Measurements from ENCODE around the gene INPP5A. TPM values are rescaled to one million over a fixed set of nuclear protein-coding genes. Genes with fewer than 3 reads are reported as not detected.

The INPP5A gene
- total RNA-seq, 1 experiment from 2014 or later, result 16.6 TPM

DNA sequence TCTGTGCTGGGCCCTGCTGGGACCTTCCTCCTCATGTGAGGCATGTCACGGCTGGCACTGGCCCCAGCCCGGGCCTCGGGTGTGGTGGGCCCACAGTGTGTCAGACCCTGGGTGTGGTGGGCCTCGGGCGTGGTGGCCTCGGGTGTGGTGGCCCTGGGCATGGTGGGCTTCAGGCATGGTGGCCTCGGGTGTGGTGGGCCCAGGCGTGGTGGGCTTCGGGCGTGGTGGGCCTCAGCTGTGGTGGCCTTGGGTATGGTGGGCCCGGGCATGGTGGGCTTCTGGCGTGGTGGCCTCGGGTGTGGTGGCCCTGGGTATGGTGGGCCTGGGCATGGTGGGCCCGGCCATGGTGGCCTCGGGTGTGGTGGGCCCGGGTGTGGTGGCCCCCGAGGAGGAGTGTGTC lies 207.9 kb downstream of the INPP5A start:
- Mint-ChIP-seq H3K4me3 (ENCODE audit: low read depth, unreplicated experiment) (no peak overlapping the region), H3K27ac (ENCODE audit: unreplicated experiment) (no peak overlapping the region), H3K27me3 (ENCODE audit: unreplicated experiment) (no peaks in the 10 kb centered on the region), H3K9me3 (ENCODE audit: low read depth, unreplicated experiment) (no peaks in the 10 kb centered on the region), H3K4me1 (ENCODE audit: low read depth, unreplicated experiment) (no peaks in the 10 kb centered on the region), H3K36me3 (ENCODE audit: insufficient read depth, unreplicated experiment) (no peaks in the 10 kb centered on the region)
- no peak for DNase-seq
- CTCF ChIA-PET, result interaction anchor here (0.7 kb wide), 1 partner anchor 304 kb away, joined by 6 read pairs; no protein-coding TSS in a partner anchor
- TF ChIP-seq, protein P1, sequence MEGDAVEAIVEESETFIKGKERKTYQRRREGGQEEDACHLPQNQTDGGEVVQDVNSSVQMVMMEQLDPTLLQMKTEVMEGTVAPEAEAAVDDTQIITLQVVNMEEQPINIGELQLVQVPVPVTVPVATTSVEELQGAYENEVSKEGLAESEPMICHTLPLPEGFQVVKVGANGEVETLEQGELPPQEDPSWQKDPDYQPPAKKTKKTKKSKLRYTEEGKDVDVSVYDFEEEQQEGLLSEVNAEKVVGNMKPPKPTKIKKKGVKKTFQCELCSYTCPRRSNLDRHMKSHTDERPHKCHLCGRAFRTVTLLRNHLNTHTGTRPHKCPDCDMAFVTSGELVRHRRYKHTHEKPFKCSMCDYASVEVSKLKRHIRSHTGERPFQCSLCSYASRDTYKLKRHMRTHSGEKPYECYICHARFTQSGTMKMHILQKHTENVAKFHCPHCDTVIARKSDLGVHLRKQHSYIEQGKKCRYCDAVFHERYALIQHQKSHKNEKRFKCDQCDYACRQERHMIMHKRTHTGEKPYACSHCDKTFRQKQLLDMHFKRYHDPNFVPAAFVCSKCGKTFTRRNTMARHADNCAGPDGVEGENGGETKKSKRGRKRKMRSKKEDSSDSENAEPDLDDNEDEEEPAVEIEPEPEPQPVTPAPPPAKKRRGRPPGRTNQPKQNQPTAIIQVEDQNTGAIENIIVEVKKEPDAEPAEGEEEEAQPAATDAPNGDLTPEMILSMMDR (IDR thresholded peaks at IDR 0.05; ENCODE audit: unreplicated experiment), result no peak
- intact Hi-C loops (cut with micrococcal nuclease; ENCODE audit: unreplicated experiment), result no loop called here
- no TSS peak for BruUV-seq (replicated peaks)

DNA sequence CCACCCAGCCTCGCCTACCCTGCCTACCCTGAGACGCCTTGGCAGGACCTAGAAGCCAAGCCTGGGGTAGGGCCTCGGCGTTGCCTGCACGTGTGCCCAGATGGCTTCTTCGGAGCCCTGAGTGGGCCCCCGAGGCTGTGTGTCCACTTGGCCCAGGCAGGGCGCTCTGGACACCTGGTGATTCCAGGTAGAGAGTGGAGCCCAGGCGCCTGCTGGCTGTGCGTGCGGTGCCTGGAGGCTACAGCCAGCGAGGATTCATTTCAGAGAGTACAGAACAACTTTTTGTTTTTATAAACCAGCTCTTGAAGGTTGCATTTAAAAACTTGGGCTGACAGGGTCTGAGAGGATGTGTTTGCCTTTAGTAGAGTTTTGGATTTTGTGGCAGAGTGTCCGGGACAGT lies 208.4 kb downstream of the INPP5A start:
- no peaks in the 10 kb centered on the region for H3K9me3 Mint-ChIP-seq (ENCODE audit: low read depth, unreplicated experiment)
- H3K4me3 Mint-ChIP-seq (ENCODE audit: low read depth, unreplicated experiment), result no peak overlapping the region

DNA sequence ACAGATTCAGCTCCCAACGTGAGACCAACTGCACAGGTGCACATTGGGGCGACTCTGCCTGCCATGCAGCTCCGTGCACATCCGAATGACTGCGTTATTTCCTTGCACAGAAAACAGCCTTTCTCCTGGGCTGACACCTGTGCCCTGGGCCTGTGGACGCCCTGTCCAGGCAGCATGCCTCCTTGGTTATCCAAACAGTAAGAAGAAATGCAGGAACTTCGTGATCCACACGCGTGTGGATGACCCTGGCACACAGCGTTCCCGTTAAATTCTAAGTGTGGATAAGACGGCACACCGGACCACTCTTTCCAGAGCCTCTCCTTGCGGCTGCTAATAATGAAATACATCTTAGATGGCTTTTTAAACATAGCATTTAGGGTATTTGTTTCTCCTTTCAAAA lies 208.8 kb downstream of the INPP5A start:
- no peaks in the 10 kb centered on the region for H3K27me3 Mint-ChIP-seq (ENCODE audit: unreplicated experiment)
- H3K36me3 Mint-ChIP-seq (ENCODE audit: insufficient read depth, unreplicated experiment), result no peaks in the 10 kb centered on the region
- no peaks in the 10 kb centered on the region for H3K4me1 Mint-ChIP-seq (ENCODE audit: low read depth, unreplicated experiment)
- no TSS peak for BruUV-seq (replicated peaks)
- no peaks in the 10 kb centered on the region for H3K9me3 Mint-ChIP-seq (ENCODE audit: low read depth, unreplicated experiment)
- intact Hi-C loops (cut with micrococcal nuclease; ENCODE audit: unreplicated experiment), result no loop called here
- no peak overlapping the region for H3K4me3 Mint-ChIP-seq (ENCODE audit: low read depth, unreplicated experiment)
- TF ChIP-seq, protein P1 (IDR thresholded peaks at IDR 0.05; ENCODE audit: unreplicated experiment), result no peak
- DNase-seq, result no peak
- CTCF ChIA-PET, result no interaction called here
- H3K27ac Mint-ChIP-seq (ENCODE audit: unreplicated experiment), result no peak overlapping the region

More for the DNA sequence above, 208.4 kb downstream of the INPP5A start:
- no peak for DNase-seq
- CTCF ChIA-PET, result no interaction called here
- Mint-ChIP-seq H3K4me1 (ENCODE audit: low read depth, unreplicated experiment) (no peaks in the 10 kb centered on the region), H3K27me3 (ENCODE audit: unreplicated experiment) (no peaks in the 10 kb centered on the region), H3K36me3 (ENCODE audit: insufficient read depth, unreplicated experiment) (no peaks in the 10 kb centered on the region), H3K27ac (ENCODE audit: unreplicated experiment) (no peak overlapping the region)
- intact Hi-C loops (cut with micrococcal nuclease; ENCODE audit: unreplicated experiment), result no loop called here
- BruUV-seq (replicated peaks), result no TSS peak
- TF ChIP-seq, protein P1 (IDR thresholded peaks at IDR 0.05; ENCODE audit: unreplicated experiment), result no peak

DNA sequence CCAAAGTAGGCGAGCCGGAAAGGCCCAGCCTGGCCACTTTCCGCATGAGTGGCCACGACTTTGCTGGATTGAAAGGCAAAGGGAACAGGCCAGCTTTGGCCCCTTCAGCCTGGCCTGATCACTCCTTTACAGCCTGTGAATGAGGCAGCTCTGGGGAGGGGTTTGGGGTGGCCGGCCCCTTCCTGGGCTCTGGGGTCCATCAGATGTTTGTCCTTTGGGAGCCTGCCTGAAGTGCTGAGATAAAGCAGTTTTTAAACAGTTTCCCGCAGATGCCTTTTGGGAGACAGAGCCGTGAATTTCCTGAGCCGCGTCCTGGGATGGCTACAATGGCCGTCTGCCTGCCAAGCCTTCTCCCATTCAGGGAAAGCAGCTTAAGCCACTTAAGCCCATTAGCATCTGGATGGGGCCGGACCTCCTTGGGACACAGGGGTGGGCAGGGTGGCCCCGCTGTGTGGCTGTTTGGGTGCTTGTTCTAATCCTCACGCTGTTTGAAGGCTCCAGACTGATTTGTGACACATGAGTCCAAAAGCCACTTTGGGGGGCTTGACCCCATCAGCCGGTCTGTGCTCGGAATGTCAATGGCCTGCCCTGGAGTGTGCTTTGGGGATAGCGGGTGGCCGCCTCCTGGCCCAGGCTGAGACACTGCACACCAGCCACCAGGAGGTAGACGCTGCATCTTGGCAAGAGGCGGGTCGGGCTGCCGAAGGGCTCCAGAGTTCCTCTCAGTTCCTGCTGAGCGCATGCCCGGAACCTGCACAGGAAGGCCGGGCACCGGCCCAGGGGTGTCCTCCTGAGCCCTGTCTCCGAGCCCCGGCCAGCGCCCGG lies 209.4 kb downstream of the INPP5A start:
- no peak overlapping the region for H3K27ac Mint-ChIP-seq (ENCODE audit: unreplicated experiment)
- no peak overlapping the region for H3K4me3 Mint-ChIP-seq (ENCODE audit: low read depth, unreplicated experiment)
- CTCF ChIA-PET, result no interaction called here

More for the DNA sequence above, 209.4 kb downstream of the INPP5A start:
- Mint-ChIP-seq H3K9me3 (ENCODE audit: low read depth, unreplicated experiment) (no peaks in the 10 kb centered on the region), H3K36me3 (ENCODE audit: insufficient read depth, unreplicated experiment) (peaks cover 5% of the 10 kb centered on the region), H3K4me1 (ENCODE audit: low read depth, unreplicated experiment) (no peaks in the 10 kb centered on the region), H3K27me3 (ENCODE audit: unreplicated experiment) (no peaks in the 10 kb centered on the region)
- BruUV-seq (replicated peaks), result no TSS peak
- TF ChIP-seq, protein P1 (IDR thresholded peaks at IDR 0.05; ENCODE audit: unreplicated experiment), result no peak
- intact Hi-C loops (cut with micrococcal nuclease; ENCODE audit: unreplicated experiment), result no loop called here
- DNase-seq, result no peak

Measured in Calu3 (cell line).